ENCODE results near the gene GPNMB. TPM values are rescaled to one million over a fixed set of nuclear protein-coding genes. Genes with fewer than 3 reads are reported as not detected.
"Not testable (repeated sequence)": the region's sequence is repeated elsewhere in the genome, so short reads cannot be mapped to it uniquely, and the experiment has no call there.

GPNMB gene
- total RNA-seq, 4 donors from 2014 or later, result 46.1 to 94.9 (median 60.7) TPM

GRCh38 chr7:23308754-23309153 lies 62.2 kb downstream of the GPNMB start:
- intact Hi-C loops (cut with DNase I), result no loop called here
- H3K27ac ChIP-seq (replicated peaks in 1 of 4), result no peak overlapping the region
- H3K4me1 ChIP-seq, result peaks cover 2 to 9% (median 6%) of the 10 kb centered on the region in 4 donors
- TF ChIP-seq CTCF (IDR thresholded peaks at IDR 0.05), result no peak
- no peak for TF ChIP-seq POLR2AphosphoS5 (IDR thresholded peaks at IDR 0.05)
- no peak for TF ChIP-seq EP300 (IDR thresholded peaks at IDR 0.05)
- TF ChIP-seq POLR2A (IDR thresholded peaks at IDR 0.05; ENCODE audit: low read depth), result no peak
- no peak overlapping the region for H3K4me3 ChIP-seq
- no peaks in the 10 kb centered on the region for H3K9me3 ChIP-seq
- no peak for DNase-seq (ENCODE audit: extremely low spot score)
- H3K27me3 ChIP-seq, result no peaks in the 10 kb centered on the region
- 85% methylated on average over 6 of the region's 6 CpGs for WGBS
- peaks cover 10 to 62% (median 31%) of the 10 kb centered on the region in 4 donors for H3K36me3 ChIP-seq

GRCh38 chr7:23312141-23312540 lies 65.6 kb downstream of the GPNMB start:
- H3K4me1 ChIP-seq; DNase-seq (ENCODE audit: extremely low spot score); intact Hi-C loops (cut with DNase I); H3K27ac ChIP-seq (replicated peaks in 1 of 4); H3K9me3 ChIP-seq; H3K27me3 ChIP-seq; H3K4me3 ChIP-seq: not testable (repeated sequence)
- peaks cover 10 to 39% (median 28%) of the 10 kb centered on the region in 4 donors for H3K36me3 ChIP-seq
- WGBS, result 68% methylated on average over 2 of the region's 2 CpGs

GRCh38 chr7:23315366-23315765 lies 68.8 kb downstream of the GPNMB start:
- DNase-seq (ENCODE audit: extremely low spot score), result no peak
- Histone ChIP-seq H3K4me1 (no peaks in the 10 kb centered on the region), H3K4me3 (no peak overlapping the region), H3K27me3 (no peaks in the 10 kb centered on the region), H3K36me3 (peaks cover 0 to 11% (median 3%) of the 10 kb centered on the region in 4 donors), H3K27ac (replicated peaks in 1 of 4) (no peak overlapping the region), H3K9me3 (no peaks in the 10 kb centered on the region)
- TF ChIP-seq EP300 (IDR thresholded peaks at IDR 0.05), result no peak
- no peak for TF ChIP-seq POLR2A (IDR thresholded peaks at IDR 0.05; ENCODE audit: low read depth)
- no peak for TF ChIP-seq POLR2AphosphoS5 (IDR thresholded peaks at IDR 0.05)
- TF ChIP-seq CTCF (IDR thresholded peaks at IDR 0.05), result no peak
- WGBS, result 95% methylated on average over 7 of the region's 7 CpGs
- intact Hi-C loops (cut with DNase I), result no loop called here

Other genes starting within 250 kb of the GPNMB start
- gene HYCC1, start 232.6 kb upstream of the GPNMB start, total RNA-seq, result 10 to 100 TPM; 39.2 to 62.6 (median 47.2) TPM
- gene KLHL7, start 141.0 kb upstream of the GPNMB start, total RNA-seq, result 10 to 100 TPM; 20.4 to 36.2 (median 30.8) TPM
- gene NUP42, start 64.7 kb upstream of the GPNMB start, total RNA-seq, result 10 to 100 TPM; 16.6 to 31.6 (median 23.6) TPM
- gene MALSU1, start 52.6 kb downstream of the GPNMB start, total RNA-seq, result 10 to 100 TPM; 39.0 to 74.2 (median 63.3) TPM
- gene IGF2BP3, start 223.7 kb downstream of the GPNMB start, total RNA-seq, result 1 to 10 TPM in 1 of 4 donors, under 1 TPM in 1, not detected in 2; 0.45 to 1.7 TPM

Data from esophagus muscularis mucosa (tissue), 4 donors.